GM19455 (cell line): ENCODE data around the gene PLEKHG7.
"Not testable (repeated sequence)": the region's sequence is repeated elsewhere in the genome, so short reads cannot be mapped to it uniquely, and the experiment has no call there.

Experiments used
- ATAC-seq: cut with Tn5 transposase; IDR thresholded peaks from one replicate; pipeline ENCODE4 v1.9.1; 2021; ENCODE audit not compliant: unreplicated experiment

Gene PLEKHG7

DNA sequence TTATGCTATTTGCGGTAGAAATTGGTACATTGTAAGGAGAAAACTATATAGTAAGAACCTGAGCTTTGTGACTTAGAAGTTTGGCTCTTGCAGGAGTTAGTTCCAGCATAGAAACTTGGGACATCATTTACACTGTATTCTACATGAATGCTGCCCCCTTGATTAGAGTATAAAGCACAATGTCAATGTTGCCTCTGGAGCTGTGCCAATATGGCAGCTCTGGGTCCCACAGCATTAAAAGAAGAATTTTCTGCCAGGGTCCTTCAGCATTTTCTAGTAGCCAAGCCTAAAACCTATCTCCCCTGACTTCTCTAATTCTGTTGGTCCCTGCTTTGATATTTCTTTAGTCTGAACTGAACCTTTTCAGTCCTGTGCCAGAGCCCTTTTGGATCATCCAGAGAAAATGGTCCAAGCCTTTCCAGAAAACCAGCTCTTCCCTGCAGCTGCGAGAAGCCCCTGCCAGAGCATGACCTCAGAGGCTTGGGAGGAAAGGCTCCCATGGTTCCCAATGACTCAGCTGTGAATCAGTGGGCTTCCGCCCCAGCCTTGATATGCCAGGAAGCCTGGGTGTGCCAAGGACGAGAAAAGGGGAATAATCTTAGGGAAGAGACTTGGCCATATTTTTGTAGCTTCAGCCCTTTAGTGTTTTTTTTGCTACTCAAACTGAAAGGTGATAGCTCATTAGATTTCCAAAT is 43.2 kb downstream of the PLEKHG7 start:
- ATAC-seq = no peak

GRCh38 chr12:92747151-92747550 is 44.4 kb downstream of the PLEKHG7 start:
- no peak for ATAC-seq

DNA sequence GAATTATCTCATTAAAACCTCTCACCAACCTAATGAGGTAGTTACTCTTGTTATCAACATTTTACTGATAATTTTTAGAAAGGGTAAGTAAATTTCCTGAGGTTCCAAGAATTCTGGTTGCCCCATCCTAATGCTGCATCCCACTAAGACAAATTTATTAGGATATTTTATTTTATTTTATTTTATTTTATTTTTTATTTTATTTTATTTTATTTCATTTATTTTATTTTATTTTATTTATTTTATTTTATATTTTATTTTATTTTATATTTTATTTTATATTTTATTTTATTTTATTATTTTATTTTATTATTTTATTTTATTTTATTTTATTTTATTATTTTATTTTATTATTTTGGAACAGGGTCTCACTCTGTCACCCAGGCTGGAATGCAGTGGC is 46.9 kb downstream of the PLEKHG7 start:
- not testable (repeated sequence) for ATAC-seq

DNA sequence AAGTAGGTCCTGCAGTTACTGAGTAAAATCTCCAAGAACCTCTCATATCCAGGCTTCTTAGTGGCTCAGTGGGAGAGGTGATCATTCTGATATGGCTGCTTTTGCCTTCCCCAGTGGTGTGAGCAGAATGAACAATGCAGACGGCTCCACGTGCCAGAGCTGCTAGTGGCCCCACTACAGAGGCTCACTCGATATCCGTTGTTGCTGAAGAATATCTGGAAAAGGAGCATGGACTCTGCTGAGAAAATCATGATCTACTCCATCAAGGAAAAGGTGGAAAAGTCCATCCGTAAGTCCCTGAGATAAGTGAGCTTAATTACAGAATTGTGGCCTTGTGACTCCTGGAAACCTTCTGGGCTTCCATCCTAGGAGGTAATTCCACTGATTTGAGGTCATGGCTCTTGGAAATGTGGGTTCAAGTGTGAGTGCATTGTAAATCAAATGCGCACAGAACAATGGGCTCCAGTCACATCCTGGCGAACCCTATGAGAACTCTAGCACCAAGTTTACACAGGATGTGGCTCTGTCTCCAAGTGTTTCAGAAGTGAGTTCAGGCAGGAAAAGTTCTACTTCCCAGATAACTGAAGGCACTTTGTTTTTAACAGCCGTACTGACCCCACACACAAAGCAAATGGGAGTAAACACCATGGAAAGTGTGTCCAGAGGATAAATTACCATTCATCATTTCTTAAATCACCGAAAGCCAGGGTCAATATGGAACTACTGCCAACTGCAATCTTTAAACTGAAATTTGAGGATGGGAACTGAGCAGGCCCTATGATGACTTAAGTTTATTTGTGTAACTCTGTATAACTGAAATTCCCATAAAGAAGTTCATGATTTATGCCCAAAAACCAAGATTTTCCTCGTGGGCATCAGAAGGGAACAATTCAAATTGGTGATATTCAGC is 51.4 kb downstream of the PLEKHG7 start:
- ATAC-seq = no peak

DNA sequence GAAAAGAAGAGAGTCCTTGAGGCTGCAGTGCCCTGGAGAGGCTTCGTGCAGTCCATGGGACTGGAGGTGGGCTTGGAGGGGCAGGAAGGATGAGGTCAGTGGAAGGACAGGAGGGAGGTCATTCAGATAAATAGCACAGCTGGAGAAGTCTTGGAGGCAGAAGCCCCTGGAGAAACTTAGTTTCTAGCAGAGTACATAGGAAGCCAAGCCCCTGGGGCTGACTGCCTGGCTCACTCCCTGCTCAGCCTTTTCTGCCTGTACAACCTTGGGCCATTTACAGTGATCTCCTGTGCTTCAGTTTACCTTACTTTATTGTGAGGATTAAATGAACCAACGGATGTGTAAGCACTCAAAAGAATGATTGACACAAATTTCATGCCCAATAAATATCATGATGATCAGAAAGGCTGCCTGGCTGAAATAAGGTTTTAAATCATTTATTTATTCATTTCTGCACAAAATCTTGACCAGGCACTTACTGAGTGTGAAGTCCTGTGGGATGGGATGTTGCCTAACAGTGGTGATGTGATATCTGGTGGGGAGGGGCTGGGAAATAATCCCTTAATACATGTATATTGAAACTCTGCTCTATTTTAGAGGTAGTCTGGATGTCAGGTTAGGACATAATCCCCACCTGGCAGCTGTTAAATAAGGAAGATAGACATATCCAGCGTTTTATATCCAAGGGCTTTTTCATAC is 54.3 kb downstream of the PLEKHG7 start:
- ATAC-seq = no peak

- no peak for ATAC-seq
Observed at GRCh38 chr12:92757597-92758121, 54.9 kb downstream of the PLEKHG7 start.

- no peak for ATAC-seq
Observed at GRCh38 chr12:92759634-92760268, 57.0 kb downstream of the PLEKHG7 start.

GRCh38 chr12:92762773-92763172 is 60.0 kb downstream of the PLEKHG7 start:
- no peak for ATAC-seq

GRCh38 chr12:92764831-92765230 is 62.0 kb downstream of the PLEKHG7 start:
- ATAC-seq = no peak

DNA sequence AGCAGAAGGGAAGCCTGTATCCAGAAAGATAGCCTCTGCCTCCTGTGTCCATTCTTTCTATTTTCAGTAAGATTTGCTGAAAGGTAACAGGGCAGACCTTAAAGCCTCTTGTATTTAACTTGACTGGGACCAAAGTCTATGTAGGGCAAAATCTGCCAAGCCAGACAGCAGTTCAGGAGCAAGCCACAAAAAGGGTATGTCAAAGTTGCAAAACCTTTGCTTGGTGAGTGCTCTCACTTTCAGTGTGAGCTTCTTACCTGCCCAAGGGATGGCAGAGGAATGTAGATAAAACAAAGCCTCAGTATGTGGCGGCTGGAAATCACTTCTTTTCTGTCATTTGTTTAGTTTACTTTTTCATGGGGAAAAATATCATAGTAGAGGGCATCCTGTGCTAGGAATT is 63.1 kb downstream of the PLEKHG7 start:
- ATAC-seq = no peak

DNA sequence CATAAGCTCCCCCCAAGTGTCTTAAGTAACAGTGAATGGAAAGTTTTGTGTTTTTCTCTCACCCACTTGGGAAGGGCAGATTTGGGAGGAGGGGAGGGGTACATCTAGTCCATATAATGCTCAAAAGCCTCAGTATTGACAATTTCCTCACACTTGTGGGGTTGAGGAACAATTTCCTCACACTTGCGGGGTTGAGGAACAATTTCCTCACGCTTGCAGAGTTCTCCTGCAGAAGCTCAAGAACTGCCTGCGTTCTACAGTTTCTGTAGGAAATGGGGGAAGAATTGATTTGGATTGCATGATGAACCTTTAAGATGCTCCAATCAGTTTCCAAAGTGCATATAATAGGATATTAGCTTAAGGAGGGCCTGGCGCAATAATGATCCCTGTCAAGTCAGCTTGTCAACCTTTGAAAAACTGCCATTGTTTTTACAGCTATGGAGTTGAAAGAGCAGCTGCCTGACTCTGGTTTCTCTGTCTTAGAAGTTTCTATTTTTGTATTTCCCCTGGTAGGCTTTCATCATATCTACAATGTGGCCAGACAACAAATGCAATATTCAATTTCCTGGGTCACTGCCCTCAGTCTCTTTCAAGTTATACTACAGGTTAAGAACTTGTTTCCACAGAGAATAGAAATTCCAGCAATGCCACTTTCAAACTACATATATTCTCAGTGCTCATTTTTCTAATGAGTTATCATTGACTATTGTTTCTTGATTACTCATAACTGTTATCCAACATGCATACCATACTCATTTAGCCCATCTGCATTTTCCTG is 66.5 kb downstream of the PLEKHG7 start:
- ATAC-seq = peak; percentile 65

- no peak for ATAC-seq
Observed at GRCh38 chr12:92771001-92771400, 68.2 kb downstream of the PLEKHG7 start.

- no peak for ATAC-seq
Observed at GRCh38 chr12:92775416-92775815, 72.6 kb downstream of the PLEKHG7 start.

GRCh38 chr12:92778525-92778924 is 75.7 kb downstream of the PLEKHG7 start:
- no peak for ATAC-seq

GRCh38 chr12:92779902-92780301 is 77.1 kb downstream of the PLEKHG7 start:
- no peak for ATAC-seq

DNA sequence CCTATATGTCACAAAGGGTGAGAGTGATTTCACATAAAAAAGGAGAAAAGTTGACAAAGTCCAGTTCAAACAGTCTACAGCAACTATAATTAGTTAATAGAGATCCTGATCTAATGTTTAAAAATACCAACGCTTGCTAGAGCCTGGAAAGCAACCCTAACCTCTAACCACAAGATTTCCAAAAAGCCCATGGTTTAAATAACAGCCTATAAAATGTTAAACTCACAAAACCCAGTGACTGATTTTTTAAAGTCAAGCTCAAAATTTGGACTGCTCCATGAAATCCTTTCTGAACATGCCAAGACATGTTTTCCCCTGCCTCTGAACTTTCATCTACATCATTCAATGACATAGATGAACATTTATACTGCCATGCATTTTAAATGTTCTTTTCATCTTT is 81.6 kb downstream of the PLEKHG7 start:
- ATAC-seq = no peak

GRCh38 chr12:92784797-92785562 is 82.2 kb downstream of the PLEKHG7 start:
- ATAC-seq = peak; percentile 94

DNA sequence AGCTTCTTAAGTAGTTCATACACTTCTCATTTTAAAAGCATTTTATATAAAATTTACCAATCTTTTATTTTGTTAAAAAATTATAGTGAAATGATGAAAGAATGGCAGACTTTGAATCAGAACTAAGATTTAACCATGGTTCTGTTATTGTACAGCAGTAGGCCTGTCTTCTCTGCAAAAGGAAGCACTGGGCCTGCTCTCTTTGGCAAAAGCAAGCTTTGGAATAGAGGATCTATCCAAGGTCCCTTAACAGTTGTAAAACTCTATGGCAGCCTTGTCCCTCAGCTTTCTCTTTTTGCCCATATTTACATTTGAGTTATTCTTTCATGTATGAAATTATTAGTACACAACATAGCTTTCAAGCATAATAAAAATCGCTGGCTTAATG is 82.8 kb downstream of the PLEKHG7 start:
- ATAC-seq = no peak

DNA sequence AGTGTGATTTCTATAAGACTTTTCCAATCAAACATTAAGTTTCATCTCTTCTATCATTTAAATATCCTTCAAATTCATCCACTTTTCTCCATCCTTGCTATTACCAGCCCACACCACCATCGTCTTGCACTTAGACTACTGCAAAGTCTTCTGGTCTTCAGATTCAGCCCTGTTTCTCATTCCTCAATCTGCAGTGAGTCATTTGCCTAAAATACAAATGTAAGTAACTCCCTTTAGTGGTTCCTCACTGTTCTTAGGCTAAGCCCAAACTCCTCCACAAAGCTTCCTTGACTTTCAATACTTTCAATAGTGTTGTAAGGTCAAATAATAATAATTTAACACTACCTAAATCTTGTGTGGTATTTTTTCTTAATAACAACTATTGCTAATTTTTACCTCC is 83.3 kb downstream of the PLEKHG7 start:
- ATAC-seq = no peak
